Activated CD8-positive, alpha-beta memory T cell treated with anti-CD3 and anti-CD28 coated beads, Interleukin-2, amount 50 U/mL, for 24 hours (primary cell): Measurements from ENCODE around the gene CFAP300.

Source experiments
- DNase-seq: peaks from one replicate; pipeline ENCODE4 v3.0.0-alpha.2; 2020; ENCODE audit errors: extremely low read depth

CFAP300 gene

DNA sequence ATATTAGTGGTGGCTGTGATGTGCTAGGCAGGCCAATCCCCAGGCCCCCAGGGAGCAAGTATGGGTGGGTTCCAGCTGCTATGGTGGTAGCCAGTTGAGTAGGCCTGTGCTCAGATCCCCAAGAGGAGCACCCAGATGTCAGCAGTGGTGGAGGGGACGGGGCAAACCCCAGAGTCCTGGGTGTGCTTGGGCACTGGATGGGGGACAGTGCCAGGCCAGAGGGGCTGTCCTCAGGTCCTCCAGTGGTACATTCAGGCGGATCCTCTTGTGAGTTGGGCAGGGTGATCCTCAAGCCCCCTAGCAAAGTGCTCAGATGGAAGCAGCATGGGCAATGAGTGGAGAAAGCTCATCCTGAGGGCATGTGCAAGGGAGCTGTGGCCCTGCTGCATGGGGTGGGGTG, 26.0 kb downstream of the CFAP300 start:
- no peak for DNase-seq

DNA sequence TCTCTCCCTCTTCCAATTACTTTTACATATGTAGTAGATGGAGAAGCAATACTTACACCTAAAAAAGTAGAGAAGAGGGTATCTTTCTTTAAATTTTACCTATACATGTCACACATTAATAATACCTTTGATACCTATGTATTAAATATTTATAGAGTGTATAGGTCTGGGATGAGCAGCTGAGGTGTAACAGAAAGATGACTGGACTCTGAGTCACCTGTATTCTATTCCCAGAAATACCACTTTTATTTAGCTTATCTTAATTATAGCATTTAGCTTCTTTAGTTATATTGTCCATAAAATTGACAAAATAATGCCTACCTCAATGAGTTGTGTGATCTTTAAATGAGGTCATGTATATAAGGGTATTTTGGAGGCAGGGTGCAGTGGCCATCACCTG, 32.4 kb downstream of the CFAP300 start:
- DNase-seq: no peak

DNA sequence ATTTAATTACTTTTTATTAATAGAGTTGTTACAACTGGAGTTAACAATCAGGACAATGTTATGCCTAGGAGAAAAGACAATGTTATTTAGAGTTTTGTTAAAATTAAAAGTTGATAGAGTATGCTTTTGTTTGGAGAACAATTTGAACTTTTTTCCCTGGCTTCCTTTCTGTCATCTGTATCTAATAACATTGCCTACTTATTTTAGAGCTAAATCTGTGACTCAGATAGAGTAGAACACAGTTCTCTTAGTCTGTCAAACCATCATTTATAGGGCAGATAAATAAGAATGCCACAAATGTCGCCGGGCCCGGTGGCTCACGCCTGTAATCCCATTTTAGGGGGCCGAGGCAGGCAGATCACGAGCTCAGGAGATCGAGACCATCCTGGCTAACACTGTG, 34.1 kb downstream of the CFAP300 start:
- no peak for DNase-seq

DNA sequence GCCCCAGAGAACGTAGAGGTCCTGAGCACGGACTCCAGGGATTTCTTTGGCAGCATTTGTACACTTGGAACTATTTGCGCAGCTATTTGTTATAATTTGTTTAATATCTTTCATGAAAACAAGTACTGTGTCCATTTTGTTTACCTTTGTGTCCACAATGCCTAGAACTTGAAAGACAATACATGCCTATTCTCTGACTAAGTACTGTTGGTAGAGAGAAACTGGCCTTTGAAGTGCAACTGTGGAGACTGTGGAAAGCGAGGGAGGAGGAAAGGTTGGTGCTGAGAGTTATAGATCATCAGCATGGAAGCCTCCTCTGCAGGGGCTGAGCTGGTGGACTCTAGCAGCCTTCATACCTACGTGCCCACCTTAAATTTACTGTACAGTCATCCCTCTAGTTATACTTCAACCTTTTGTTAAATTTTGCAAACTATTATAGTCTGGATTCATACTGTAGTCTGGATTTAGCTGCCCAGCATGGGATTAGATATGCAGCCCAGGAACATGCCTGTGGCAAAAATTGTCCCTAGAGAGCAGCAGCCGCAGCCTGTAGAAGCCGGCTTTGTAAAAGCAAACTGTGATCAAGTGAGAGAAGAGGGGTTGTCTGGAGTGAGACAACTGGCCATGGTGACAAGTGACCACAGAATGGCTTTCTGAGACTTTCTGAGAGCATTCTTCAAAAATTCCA, 38.8 kb downstream of the CFAP300 start:
- no peak for DNase-seq

DNA sequence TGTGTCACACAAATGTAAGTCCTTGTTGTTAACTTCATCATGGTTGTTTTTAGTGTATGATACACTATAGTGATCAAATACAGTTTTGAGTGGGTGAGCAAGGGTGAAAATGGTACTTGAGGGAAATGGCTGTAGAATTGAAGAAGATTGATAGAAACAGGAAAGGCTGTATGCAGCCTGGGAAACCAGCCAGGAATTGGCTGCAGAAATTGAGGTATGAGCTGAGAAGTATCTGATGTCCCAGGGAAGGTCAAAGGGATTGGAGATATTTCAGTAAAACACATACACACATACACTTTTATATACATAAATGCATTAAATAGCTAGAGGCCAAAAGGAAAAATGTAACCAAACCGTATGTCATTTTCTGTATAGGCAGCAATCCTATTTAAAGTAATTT, 49.9 kb downstream of the CFAP300 start:
- no peak for DNase-seq

DNA sequence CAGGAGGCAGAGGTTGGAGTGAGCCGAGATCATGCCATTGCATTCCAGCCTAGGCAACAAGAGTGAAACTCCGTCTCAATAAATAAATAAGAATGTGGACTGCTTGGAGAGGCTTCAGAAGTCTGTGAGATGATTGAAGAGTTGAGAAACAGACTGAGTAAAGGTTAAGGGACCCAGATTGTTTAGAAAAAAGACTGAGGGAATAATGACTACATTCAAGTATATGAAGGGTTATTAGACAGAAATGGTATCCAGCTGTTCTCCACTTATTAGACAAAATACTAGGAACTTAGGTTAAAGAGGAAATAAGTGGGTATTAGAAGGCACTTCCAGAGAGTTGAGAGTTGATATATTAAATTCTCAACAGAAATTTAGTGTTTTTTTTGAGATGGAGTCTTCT, 52.5 kb downstream of the CFAP300 start:
- DNase-seq: no peak

DNA sequence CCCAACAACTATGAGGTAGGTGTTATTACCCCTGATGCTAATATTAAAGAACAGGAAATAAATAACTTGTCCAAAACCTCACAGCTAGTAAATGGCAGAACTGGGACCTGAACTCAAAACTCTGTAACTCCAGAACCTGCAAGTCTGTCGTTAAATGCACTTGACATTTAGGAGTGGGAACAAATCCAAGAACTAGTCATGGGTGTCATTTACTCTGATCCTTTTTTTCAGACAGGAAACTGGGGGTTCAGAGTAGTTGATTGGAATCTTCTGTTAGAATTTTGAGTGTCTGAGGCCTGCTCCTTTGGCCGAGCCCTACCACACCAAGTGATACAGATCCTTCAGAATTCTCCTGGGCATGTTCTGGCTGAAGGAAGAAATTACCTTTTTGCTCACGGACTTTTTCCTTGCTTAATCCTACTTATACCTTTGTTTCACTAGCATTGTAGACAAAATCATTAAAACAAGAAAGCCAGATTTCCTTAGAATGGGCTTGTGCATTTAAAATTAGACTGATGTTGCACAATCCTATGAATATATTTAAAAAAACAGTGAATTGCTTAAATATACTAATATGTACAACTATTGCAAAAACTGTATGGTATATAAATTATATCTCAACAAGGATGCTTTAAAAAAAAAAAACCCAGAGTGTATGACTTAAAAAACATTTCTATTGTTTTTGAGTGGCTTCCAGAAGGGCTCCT, 61.6 kb downstream of the CFAP300 start:
- DNase-seq: no peak

DNA sequence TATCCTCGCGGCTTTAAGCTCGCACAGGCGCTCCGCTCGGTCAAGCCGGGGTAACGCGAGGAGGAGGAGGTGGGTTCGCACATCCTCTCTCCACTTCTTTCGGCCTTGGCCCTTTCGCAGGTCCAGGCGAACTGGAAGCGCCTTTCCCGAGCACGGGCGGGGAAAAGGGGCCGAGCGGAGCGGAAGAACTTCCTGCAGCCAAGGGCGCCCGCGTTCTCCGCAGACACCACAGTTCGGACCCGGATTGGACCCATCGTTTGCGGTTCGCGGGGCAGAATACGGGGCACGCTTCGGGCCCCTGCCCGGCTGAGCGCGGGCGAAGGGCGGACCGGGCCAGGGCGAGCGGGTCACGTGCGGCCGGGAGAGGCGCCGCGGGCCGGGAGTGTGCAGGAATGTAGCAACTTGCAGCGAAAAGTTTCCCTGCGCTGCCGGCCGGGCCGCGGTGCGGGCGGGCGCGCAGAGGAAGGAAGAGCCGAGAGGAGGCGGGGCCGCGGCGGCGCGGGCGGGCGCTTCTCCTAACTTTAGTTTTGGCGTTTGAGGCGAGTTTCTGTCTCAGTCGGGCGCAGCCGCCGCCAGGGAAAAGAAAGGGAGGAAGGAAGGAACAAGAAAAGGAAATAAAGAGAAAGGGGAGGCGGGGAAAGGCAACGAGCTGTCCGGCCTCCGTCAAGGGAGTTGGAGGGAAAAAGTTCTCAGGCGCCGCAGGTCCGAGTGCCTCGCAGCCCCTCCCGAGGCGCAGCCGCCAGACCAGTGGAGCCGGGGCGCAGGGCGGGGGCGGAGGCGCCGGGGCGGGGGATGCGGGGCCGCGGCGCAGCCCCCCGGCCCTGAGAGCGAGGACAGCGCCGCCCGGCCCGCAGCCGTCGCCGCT, 62.9 kb downstream of the CFAP300 start, which contains the start of gene YAP1:
TSS of gene YAP1 (plus strand) at position 552 of the 865 bp plus-strand sequence. CDS start 402 bp downstream, outside the sequence.
- DNase-seq: peak; percentile 13

DNA sequence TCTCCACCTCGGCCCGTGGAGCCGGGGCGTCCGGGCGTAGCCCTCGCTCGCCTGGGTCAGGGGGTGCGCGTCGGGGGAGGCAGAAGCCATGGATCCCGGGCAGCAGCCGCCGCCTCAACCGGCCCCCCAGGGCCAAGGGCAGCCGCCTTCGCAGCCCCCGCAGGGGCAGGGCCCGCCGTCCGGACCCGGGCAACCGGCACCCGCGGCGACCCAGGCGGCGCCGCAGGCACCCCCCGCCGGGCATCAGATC, 63.4 kb downstream of the CFAP300 start:
- no peak for DNase-seq

DNA sequence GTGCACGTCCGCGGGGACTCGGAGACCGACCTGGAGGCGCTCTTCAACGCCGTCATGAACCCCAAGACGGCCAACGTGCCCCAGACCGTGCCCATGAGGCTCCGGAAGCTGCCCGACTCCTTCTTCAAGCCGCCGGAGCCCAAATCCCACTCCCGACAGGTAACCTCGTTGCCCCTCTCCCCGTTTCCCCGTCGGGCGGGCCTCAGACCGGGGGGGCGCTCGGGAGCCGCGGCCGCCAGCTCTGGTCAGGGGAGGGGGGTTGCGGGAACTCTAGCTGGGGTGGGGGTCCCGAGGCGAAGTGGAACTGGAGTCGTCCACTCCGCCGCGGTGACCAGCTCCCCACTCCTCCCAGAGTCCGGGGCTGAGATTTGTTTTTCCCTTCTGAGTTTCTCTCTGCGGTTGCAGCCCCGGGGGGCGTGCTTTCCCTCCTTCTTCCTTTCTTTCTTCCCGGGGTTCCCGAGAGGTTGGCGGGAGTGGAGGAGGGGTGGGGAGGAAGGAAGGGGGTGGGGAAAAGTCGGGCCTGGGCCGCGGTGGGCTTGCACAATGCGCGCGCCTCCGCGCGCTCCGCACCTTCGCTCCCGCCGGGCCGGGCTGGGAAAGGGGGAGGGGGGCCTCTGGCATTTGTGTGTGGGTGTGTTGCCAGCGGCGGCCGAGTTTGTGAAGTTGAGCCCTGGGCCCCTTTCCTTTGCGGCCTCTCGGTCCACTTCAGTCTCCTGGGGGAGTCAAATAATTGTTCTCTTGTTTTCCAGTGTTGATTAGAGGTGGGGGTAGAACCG, 64.0 kb downstream of the CFAP300 start:
- no peak for DNase-seq

DNA sequence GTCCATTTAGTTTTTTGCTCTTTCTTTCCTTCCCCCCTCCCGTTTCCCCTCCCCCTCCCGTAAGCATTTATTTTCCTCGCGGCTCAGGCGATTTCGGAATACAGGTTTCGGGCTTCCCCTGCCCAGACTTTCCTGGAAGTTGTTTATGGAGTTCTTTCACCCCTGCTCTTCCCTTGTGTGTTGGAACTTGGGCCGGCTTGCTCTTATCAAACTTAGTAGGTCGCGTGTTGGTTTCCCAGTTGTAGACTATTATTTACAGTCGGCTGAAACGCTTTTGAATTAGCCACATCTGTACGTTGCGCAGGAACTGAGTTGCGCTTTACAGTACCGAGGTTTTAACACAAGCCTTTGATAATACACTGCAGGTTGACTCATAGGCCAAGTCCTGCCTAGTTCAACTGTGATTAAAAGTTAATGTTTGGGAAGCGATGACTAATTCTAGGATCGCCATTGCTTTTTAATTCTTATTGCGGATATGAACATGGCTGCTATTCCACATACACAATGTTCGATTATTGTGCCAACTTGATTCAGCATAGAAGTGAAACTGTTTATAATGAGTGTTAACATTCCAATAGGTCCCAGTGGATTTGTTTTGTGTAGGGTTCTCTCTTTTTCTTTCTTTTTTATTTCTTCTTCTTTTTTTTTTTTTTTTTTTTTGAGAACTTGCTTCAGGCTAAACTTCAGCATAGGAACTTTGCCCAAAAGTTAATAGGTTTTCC, 64.7 kb downstream of the CFAP300 start:
- no peak for DNase-seq

DNA sequence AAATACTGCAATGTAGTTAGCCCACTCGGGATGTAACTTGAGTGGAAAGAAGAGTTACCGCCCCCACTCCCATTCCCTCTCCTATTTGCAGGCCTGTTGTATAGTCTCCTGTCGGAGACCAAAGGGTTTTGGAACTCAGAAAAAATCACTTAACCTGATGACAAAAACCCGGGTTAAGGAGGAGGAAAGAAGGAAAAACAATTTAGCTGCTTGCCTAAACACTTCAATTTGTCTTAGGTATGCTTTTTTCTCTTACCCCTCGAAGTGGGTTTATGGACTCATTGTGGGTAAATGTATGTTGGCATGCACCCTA, 65.2 kb downstream of the CFAP300 start:
- DNase-seq: no peak

DNA sequence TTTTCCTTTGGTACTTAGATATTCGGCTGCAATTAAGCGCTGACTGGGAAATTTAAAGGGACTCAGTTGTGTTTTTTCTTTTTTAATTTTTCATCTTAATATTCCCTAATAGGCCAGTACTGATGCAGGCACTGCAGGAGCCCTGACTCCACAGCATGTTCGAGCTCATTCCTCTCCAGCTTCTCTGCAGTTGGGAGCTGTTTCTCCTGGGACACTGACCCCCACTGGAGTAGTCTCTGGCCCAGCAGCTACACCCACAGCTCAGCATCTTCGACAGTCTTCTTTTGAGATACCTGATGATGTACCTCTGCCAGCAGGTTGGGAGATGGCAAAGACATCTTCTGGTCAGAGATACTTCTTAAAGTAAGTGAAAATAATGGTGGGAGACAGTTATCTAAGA, 66.8 kb downstream of the CFAP300 start:
- no peak for DNase-seq

DNA sequence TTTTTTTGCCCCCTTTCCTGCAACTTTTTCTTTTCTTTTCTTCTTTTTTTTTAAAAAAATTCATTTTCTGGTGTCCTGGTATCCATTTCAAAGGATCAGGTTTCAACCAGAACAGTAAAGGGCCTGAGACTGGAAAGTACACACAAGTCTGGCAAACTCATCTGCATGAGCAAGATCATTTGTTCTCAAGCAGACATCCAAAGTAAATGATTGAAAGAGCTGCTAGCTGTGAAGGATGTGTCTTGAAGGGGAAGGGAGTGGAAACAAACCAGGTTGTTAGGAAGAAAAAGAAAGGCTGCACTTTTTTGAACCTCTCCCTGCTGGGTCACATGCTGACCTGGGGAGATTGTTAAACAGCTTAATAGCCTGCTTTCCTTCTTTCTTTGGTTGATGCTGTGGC, 68.3 kb downstream of the CFAP300 start:
- no peak for DNase-seq

DNA sequence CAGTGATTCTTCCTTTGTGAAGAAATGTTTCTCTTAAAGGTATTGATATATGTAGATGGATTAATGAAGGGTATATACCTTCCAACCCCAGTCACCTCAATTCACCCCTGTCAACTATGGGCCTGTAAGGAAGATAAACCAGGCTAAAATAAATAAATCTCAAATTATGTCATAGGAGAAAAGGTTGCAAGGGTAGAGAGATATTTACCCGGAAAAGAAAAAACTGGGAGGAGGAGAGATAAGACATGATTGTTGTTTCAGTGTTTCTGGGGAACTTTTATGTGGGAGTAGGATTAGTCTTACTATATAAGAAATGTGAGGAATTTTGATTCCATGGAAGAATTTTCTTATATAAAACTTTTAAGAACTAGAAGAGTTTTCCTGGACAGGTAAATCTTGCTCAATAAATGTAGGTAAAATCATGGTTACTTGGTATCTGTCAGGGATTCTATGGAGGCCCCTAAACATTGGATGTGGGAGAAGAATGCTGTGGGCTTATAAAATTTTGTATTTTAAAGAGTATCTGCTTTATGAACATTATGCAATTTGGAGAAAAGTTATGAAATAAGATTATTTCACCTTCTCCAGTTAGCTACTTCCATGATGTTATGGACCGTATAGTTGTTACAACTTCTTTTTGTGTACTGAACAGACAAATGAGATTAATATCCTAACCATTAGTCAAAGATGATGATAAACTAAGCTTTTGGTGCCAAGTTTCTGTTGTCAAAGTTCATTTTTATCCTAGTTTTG, 69.4 kb downstream of the CFAP300 start:
- no peak for DNase-seq

DNA sequence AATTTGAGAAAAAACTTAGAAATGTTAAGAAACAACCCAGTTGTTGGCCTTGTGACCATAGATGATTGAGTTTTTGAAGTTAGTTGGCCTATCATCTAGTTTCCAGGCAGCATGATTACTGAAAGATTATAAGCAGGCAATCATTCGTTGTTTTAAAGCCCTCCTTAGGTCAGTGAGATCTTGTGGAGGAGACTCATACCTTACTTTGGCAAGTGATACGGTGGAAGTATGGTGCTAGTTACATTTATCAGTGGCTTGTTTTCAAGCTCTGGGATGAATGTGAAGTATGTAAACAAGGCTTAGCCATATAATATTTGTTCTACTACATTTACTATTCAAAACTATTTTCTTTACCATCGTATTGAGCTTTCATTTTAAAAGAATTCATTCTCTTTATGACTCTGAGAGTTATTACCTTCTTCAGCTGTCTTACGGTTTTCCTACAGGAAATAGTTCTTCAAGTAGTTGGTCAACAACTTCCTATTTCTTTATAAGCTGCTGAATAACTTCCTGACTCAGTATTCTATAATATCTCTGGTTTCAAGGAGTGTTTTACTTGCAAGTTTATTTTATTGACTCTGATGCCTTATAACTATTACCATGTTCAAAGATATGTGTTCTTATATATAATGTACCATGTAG, 70.4 kb downstream of the CFAP300 start:
- DNase-seq: no peak

DNA sequence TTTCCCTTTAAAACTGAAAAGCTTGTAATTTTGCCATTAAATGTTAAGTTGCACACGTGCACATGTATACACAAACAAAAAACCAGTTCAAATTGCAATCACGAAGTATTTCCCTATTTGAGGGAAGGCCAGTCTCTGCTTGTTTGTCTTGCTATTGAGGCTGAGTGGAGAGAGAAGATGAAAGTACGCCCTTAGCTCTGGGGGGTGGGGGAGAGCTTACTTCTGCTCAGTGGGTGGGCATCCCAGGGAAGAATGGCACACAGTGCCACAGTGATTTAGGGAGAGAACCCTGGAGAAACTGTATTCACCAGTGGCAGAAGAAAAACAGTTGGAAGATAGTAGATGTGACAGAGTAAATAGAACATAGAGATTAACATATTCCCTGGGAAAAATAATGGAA, 71.7 kb downstream of the CFAP300 start:
- no peak for DNase-seq

DNA sequence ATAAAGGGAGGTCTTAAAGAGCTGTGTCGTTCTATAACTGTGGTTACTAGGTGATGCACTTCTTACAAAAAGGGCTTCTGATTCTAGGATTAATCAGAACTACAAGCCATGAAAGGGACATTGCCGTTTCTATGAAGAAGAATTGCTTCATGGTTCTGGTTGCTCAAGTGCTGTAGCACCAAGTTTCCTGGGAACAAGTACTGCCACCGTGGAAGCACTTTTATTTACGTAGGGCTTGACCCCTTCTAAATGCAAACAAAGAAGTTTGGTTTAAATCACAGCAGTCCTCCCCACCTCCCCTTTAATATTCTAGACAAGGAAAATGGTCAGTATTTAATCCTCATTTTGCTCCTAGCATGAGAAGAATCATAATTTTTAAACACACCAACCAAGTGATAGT, 72.8 kb downstream of the CFAP300 start:
- DNase-seq: no peak

DNA sequence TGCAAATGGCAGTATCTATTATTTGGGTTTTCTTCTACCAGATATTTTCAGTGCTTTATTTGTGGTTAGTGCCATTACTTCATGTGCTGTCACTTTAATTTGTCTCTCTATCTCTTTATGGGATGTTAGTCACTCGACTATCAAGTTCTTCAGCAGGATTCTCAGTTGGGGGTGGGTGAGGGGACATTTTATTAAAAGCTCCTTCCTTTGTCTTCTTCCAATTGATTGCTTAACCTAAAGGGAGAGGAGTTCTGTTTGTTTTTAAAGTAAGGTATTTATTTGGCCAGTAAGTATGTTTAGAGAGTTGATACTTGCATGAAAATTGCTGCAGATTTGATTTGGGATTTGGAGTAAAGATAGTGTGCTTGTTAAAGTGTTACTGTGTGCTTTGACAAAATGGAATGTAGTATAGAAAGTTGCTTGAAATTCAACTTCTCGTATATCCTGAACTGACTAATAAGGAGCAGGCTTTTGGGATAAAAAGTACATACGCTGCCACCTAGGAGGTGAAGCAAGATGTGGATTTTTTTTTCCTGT, 73.3 kb downstream of the CFAP300 start:
- DNase-seq: no peak

DNA sequence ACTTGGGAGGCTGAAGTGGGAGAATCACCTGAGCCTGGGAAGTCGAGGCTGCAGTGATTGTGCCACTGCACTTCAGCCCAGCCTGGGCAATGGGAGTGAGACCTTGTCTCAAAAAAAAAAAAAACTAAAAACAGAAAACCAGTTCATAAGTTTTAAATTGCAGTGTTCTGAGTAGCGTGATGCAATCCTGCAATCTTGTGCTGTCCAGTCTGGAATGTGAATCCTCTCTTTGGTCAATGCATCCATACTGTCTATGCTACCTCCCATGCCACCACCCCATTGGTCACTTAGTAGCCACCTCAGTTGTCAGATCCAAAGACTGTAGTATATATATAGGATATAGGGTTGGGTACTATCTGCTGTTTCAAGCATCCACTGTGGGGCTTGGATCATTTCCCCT, 74.1 kb downstream of the CFAP300 start:
- no peak for DNase-seq
